Karpas-422 (cell line): ENCODE data around the gene LRP4. TPM values are rescaled to one million over a fixed set of nuclear protein-coding genes. Genes with fewer than 3 reads are reported as not detected.

ENCODE experiments used
- DNase-seq: peaks from one replicate; pipeline ENCODE4 v3.0.0-alpha.2; 2015
- H2AFZ ChIP-seq: fragments of 200-600 bp; sonication (generic); 2 replicates; pipeline ENCODE4 v1.6.1; 2014; ENCODE audit warnings: antibody characterized with exemption, low read length, mixed read lengths
- H3K27ac ChIP-seq: fragments of 200-600 bp; sonication (generic); 2 replicates; pipeline ENCODE4 v1.5.1; 2014; ENCODE audit warnings: mild to moderate bottlenecking, low read length, moderate library complexity
- H3K27me3 ChIP-seq: fragments of 200-600 bp; sonication (generic); 2 replicates; pipeline ENCODE4 v1.6.1; 2014; ENCODE audit warnings: low read length, mixed read lengths
- H3K36me3 ChIP-seq: fragments of 200-600 bp; sonication (generic); 2 replicates; pipeline ENCODE4 v1.6.1; 2014; ENCODE audit warnings: low read length, mixed read lengths; ENCODE audit not compliant: insufficient read depth
- H3K4me1 ChIP-seq: fragments of 200-600 bp; sonication (generic); 2 replicates; pipeline ENCODE4 v1.6.1; 2014; ENCODE audit warnings: mild to moderate bottlenecking, low read length, mixed read lengths
- H3K4me2 ChIP-seq: fragments of 200-600 bp; sonication (generic); 2 replicates; pipeline ENCODE4 v1.6.1; 2014; ENCODE audit warnings: low read length, low read depth, mild to moderate bottlenecking; ENCODE audit not compliant: poor library complexity, severe bottlenecking
- H3K4me3 ChIP-seq: fragments of 200-600 bp; sonication (generic); 2 replicates; pipeline ENCODE4 v1.5.1; 2014; ENCODE audit warnings: mild to moderate bottlenecking, antibody characterized with exemption, low read length, mixed read lengths
- H3K79me2 ChIP-seq: fragments of 200-600 bp; sonication (generic); 2 replicates; pipeline ENCODE4 v1.6.1; 2014; ENCODE audit warnings: mild to moderate bottlenecking, low read length, mixed read lengths
- H3K9ac ChIP-seq: fragments of 200-600 bp; sonication (generic); 2 replicates; pipeline ENCODE4 v1.6.0; 2014; ENCODE audit warnings: low read length
- H3K9me2 ChIP-seq: fragments of 200-600 bp; sonication (generic), shearing (Covaris generic); replicated peaks from 2 replicates; pipeline ENCODE4 v1.6.0; 2014; ENCODE audit warnings: mild to moderate bottlenecking, low read length, moderate library complexity; ENCODE audit not compliant: insufficient read depth
- H3K9me3 ChIP-seq: fragments of 300-700, 200-600 bp; sonication (generic); 2 replicates; pipeline ENCODE4 v1.6.1; 2014; ENCODE audit warnings: low read length, mixed read lengths
- H4K20me1 ChIP-seq: fragments of 200-600 bp; sonication (generic); 2 replicates; pipeline ENCODE4 v1.6.1; 2014; ENCODE audit warnings: mild to moderate bottlenecking, antibody characterized with exemption, low read length, low read depth; ENCODE audit not compliant: insufficient read depth
- total RNA-seq: library from RNA; depleted of rRNA; stranded (reverse); fragments of >200 nt; shearing (Covaris generic); gene quantifications from 2 replicates; pipeline ENCODE4 v1.2.3, GENCODE V29; 2014; ENCODE audit warnings: low replicate concordance

The LRP4 gene
- total RNA-seq, 1 experiment from 2014 or later = 2.6 TPM

GRCh38 chr11:46895821-46896220 lies 22.5 kb downstream of the LRP4 start:
- Histone ChIP-seq H3K27me3 (no peaks in the 10 kb centered on the region), H3K27ac (no peak overlapping the region), H3K4me1 (no peaks in the 10 kb centered on the region), H3K4me3 (no peak overlapping the region), H2AFZ (no peak overlapping the region), H4K20me1 (no peaks in the 10 kb centered on the region), H3K4me2 (no peak overlapping the region), H3K79me2 (no peaks in the 10 kb centered on the region), H3K9ac (no peak overlapping the region), H3K9me2 (no peaks in the 10 kb centered on the region), H3K36me3 (no peaks in the 10 kb centered on the region), H3K9me3 (no peaks in the 10 kb centered on the region)
- DNase-seq = no peak

- Histone ChIP-seq H3K27ac (no peak overlapping the region), H3K36me3 (no peaks in the 10 kb centered on the region), H4K20me1 (no peaks in the 10 kb centered on the region), H3K4me1 (no peaks in the 10 kb centered on the region), H3K4me2 (no peak overlapping the region), H2AFZ (no peak overlapping the region), H3K9me2 (no peaks in the 10 kb centered on the region), H3K79me2 (no peaks in the 10 kb centered on the region), H3K4me3 (no peak overlapping the region), H3K27me3 (no peaks in the 10 kb centered on the region), H3K9me3 (no peaks in the 10 kb centered on the region), H3K9ac (no peak overlapping the region)
- no peak for DNase-seq
Measured at GRCh38 chr11:46894961-46895360, 23.4 kb downstream of the LRP4 start.

GRCh38 chr11:46894506-46894905 lies 23.8 kb downstream of the LRP4 start:
- no peak overlapping the region for H3K4me3 ChIP-seq
- H3K4me1 ChIP-seq = peaks cover 3% of the 10 kb centered on the region; the same call in 1 of the 2 replicates
- no peaks in the 10 kb centered on the region for H3K9me2 ChIP-seq
- H3K4me2 ChIP-seq = no peak overlapping the region
- H3K9ac ChIP-seq = no peak overlapping the region
- H3K9me3 ChIP-seq = no peaks in the 10 kb centered on the region
- no peaks in the 10 kb centered on the region for H3K27me3 ChIP-seq
- no peaks in the 10 kb centered on the region for H3K36me3 ChIP-seq
- DNase-seq = no peak
- no peaks in the 10 kb centered on the region for H4K20me1 ChIP-seq
- no peaks in the 10 kb centered on the region for H3K79me2 ChIP-seq
- no peak overlapping the region for H3K27ac ChIP-seq
- no peak overlapping the region for H2AFZ ChIP-seq

- H3K4me3 ChIP-seq = no peak overlapping the region
- H3K4me2 ChIP-seq = no peak overlapping the region
- H3K9me2 ChIP-seq = no peaks in the 10 kb centered on the region
- H3K4me1 ChIP-seq = peaks cover 6% of the 10 kb centered on the region; the same call in 1 of the 2 replicates
- H4K20me1 ChIP-seq = no peaks in the 10 kb centered on the region
- H3K9me3 ChIP-seq = no peaks in the 10 kb centered on the region
- no peak overlapping the region for H3K27ac ChIP-seq
- H3K36me3 ChIP-seq = no peaks in the 10 kb centered on the region
- H2AFZ ChIP-seq = no peak overlapping the region
- DNase-seq = no peak
- no peaks in the 10 kb centered on the region for H3K27me3 ChIP-seq
- H3K9ac ChIP-seq = no peak overlapping the region
- H3K79me2 ChIP-seq = no peaks in the 10 kb centered on the region
Measured at GRCh38 chr11:46892838-46893237, 25.5 kb downstream of the LRP4 start.

GRCh38 chr11:46892109-46892508 lies 26.2 kb downstream of the LRP4 start:
- Histone ChIP-seq H3K9ac (no peak overlapping the region), H3K9me3 (no peaks in the 10 kb centered on the region)
- no peak for DNase-seq

GRCh38 chr11:46890665-46891064 lies 27.7 kb downstream of the LRP4 start:
- H2AFZ ChIP-seq = no peak overlapping the region
- no peak overlapping the region for H3K9ac ChIP-seq
- no peaks in the 10 kb centered on the region for H4K20me1 ChIP-seq
- no peaks in the 10 kb centered on the region for H3K9me3 ChIP-seq
- H3K9me2 ChIP-seq = no peaks in the 10 kb centered on the region
- H3K27ac ChIP-seq = no peak overlapping the region
- H3K4me1 ChIP-seq = peaks cover 6% of the 10 kb centered on the region; the same call in 1 of the 2 replicates
- no peak for DNase-seq
- H3K27me3 ChIP-seq = no peaks in the 10 kb centered on the region
- no peak overlapping the region for H3K4me2 ChIP-seq
- H3K79me2 ChIP-seq = no peaks in the 10 kb centered on the region
- H3K4me3 ChIP-seq = no peak overlapping the region
- no peaks in the 10 kb centered on the region for H3K36me3 ChIP-seq

More at GRCh38 chr11:46892109-46892508, 26.2 kb downstream of the LRP4 start:
- Histone ChIP-seq H3K4me2 (no peak overlapping the region), H3K27me3 (no peaks in the 10 kb centered on the region), H3K4me3 (no peak overlapping the region), H3K79me2 (no peaks in the 10 kb centered on the region), H3K36me3 (no peaks in the 10 kb centered on the region), H3K4me1 (peaks cover 6% of the 10 kb centered on the region; the same call in 1 of the 2 replicates), H3K9me2 (no peaks in the 10 kb centered on the region), H2AFZ (no peak overlapping the region), H3K27ac (no peak overlapping the region), H4K20me1 (no peaks in the 10 kb centered on the region)

GRCh38 chr11:46889689-46890475 lies 28.5 kb downstream of the LRP4 start:
- Histone ChIP-seq H3K4me3 (no peak overlapping the region), H3K27me3 (no peaks in the 10 kb centered on the region), H4K20me1 (no peaks in the 10 kb centered on the region), H3K4me2 (no peak overlapping the region), H2AFZ (0 out of 2 replicates have a peak overlapping the region, but pooled peaks have one; percentile 43), H3K27ac (no peak overlapping the region), H3K9me2 (no peaks in the 10 kb centered on the region), H3K36me3 (no peaks in the 10 kb centered on the region), H3K4me1 (peaks cover 6% of the 10 kb centered on the region; the same call in 1 of the 2 replicates), H3K9me3 (no peaks in the 10 kb centered on the region), H3K9ac (no peak overlapping the region), H3K79me2 (no peaks in the 10 kb centered on the region)
- DNase-seq = peak; percentile 93

- H3K36me3 ChIP-seq = no peaks in the 10 kb centered on the region
- no peaks in the 10 kb centered on the region for H3K9me2 ChIP-seq
- H2AFZ ChIP-seq = no peak overlapping the region
- no peaks in the 10 kb centered on the region for H4K20me1 ChIP-seq
- H3K4me3 ChIP-seq = no peak overlapping the region
- no peak overlapping the region for H3K9ac ChIP-seq
- H3K4me2 ChIP-seq = no peak overlapping the region
- no peak for DNase-seq
- H3K4me1 ChIP-seq = peaks cover 6% of the 10 kb centered on the region; the same call in 1 of the 2 replicates
- no peaks in the 10 kb centered on the region for H3K27me3 ChIP-seq
- H3K9me3 ChIP-seq = no peaks in the 10 kb centered on the region
- H3K27ac ChIP-seq = no peak overlapping the region
- H3K79me2 ChIP-seq = no peaks in the 10 kb centered on the region
Measured at GRCh38 chr11:46889251-46889650, 29.1 kb downstream of the LRP4 start.
